G401.6 (cell line): ENCODE results near the gene NTM.

ENCODE experiments used
- FAIRE-seq: peaks from 2 replicates; lab custom pipeline; 2012; peaks lifted over from hg19 to GRCh38; lab: Jason Lieb, UNC

The NTM gene

GRCh38 chr11:132115454-132115853 is 745.0 kb downstream of the NTM start:
- FAIRE-seq: no peak

DNA sequence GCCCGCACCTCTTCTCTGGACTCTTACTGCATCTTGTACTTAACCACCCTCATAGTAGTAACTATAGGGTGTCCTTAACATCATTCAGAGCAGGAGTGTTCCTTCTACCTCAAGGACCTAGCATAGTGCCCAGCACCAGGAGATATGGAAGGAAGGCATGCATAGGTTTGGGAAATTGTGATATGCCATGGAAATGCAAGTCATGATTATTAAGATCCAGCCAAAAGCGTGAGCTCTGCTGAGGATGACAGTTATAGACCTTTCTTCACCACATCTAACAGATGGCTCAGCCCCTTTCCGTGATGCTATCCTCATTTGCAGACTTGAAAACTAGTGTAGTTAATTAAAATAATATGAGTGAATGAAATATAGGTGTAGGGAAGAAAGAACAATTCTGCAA is 746.1 kb downstream of the NTM start:
- FAIRE-seq: no peak

GRCh38 chr11:132118661-132119060 is 748.2 kb downstream of the NTM start:
- FAIRE-seq: no peak

- no peak for FAIRE-seq
Observed at GRCh38 chr11:132119573-132119972, 749.2 kb downstream of the NTM start.

DNA sequence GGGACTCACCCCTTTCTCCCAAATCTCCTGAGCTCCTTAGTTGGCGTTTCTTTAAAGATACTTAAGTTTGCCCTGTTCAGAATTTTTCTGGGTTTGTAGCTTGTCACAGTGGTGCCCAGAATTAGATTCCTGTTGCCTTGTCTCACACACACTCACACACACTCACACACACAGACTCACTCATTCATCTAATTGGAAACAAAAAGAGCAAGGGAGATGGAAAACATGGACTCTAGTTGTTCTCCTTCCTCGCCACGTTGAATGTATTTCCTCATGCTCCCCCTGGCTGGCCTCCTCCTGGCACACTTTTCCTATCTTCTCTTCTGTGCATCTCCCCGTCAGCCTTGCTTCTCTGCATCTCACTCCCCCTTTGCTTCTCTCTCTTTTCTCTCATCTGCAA is 752.3 kb downstream of the NTM start:
- FAIRE-seq: no peak

DNA sequence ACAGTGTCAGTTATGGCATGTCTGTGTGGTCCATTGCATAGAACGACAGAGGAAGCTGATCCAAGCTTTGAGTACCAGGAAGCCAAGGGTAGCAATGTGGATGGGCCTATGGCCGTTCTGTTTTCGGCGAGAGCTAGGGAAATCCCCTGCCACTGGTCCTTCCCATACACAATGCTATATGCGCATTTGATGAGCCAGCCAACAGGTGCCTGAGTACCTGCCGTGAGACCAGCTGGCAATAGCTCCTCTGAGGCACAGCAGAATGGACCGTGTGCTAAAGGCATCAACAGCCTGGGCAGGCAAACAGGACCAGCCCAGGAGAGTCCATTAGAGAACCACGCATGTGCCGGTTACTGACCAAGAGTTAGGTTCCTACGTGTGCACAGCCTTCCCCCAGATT is 753.0 kb downstream of the NTM start:
- FAIRE-seq: no peak

DNA sequence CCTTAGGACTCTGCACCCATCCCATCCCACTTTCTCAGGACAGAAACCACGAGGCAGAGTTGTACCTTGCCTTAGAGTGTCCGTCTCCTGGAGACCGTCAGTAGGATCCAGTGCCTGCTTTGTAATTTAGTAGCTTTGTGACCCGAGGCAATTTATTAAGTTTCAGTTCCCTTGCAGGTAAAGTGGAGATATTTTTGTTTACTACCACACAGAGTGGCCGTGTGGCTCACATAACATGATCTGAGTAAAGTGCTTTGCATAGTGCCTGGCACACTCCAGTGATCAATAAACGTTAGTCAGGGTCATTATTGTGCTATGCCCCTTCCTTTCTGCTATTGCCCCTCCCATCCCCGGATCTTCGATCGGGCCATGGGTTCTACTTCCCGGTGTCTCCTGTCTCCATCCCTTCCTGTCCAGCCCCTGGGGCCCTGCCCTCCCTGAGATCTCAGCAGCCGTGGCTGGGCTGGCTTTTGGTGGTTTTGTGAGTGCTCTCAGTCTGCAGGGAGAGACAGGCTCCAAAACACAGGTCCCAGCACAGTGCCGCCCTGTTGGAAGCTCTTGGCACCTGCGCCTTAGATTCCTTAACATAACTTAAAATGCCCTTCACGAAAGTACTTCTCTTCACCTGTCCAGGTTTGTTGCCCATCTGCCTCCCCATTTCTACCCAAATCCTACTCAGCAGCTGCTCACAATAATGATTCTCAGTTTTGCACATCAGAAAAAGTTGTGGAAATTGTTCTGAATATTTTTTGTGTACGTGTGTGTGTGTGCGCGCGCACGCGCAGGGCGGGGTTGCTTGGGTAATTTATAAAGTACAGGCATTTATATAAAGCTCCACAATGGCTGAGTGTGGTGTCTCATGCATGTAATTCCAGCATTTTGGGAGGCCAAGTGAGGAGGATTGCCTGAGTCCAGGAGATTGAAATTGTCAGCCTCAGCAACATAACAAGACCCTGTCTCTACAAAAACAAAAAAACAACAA is 753.7 kb downstream of the NTM start:
- no peak for FAIRE-seq

GRCh38 chr11:132125988-132126871 is 755.8 kb downstream of the NTM start:
- no peak for FAIRE-seq

GRCh38 chr11:132126973-132127899 is 756.8 kb downstream of the NTM start:
- FAIRE-seq: no peak

DNA sequence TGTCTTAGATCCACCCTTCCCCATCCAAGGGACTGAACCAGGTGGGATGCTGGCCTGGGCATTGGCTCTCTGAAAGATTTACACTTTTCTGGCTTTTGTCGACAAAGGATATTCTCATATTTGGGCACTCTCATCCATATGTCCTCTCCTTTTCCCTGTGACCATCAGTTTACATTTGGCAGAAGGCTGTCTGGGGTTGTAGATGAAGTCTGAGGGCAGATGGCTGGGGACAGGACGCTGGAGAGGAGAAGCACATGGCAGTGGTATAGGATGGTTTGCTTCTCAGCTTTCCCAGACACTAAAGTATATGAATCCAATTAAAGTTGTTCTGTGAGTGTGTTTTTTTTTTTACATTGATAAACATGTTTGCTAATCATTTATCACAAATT is 757.5 kb downstream of the NTM start:
- no peak for FAIRE-seq

DNA sequence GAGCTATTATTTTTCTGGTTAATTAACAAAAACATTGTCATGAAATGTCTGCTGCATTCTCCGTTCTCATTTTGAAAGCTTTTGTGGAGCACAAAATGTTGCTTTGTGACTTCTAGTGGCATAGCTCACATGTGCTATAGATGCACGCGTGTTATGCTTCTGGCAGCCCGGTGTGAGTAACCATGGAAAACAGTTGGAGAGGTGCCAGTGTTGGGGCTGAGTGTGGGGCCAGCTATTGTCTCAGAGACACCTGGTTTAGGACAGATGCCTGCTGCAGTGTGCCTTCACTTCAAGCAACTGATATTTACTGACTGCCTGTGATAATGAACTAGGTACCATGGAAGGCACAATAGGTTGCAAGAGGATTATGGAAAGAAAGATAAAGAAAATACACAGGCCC is 760.6 kb downstream of the NTM start:
- no peak for FAIRE-seq

DNA sequence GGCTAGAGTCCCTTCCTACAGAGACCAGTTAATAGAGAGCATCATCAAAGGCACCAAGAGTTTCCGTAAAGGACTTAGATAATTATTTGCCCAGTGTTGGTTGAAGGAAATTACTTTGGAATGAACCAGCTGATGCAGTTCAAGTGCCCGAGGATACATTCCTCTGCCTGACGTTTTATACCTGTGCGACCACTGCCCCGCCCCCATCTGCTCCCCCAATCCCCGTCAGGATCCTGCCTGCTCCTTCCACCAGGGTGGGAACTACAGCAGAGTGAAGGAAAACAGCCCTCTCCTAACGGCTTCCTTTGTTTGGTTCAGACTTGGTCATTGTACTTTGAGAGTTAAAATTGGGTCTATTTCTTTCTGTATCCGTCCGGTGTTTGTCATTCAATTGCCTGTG is 761.5 kb downstream of the NTM start:
- FAIRE-seq: no peak

- no peak for FAIRE-seq
Observed at GRCh38 chr11:132134322-132134721, 763.9 kb downstream of the NTM start.

DNA sequence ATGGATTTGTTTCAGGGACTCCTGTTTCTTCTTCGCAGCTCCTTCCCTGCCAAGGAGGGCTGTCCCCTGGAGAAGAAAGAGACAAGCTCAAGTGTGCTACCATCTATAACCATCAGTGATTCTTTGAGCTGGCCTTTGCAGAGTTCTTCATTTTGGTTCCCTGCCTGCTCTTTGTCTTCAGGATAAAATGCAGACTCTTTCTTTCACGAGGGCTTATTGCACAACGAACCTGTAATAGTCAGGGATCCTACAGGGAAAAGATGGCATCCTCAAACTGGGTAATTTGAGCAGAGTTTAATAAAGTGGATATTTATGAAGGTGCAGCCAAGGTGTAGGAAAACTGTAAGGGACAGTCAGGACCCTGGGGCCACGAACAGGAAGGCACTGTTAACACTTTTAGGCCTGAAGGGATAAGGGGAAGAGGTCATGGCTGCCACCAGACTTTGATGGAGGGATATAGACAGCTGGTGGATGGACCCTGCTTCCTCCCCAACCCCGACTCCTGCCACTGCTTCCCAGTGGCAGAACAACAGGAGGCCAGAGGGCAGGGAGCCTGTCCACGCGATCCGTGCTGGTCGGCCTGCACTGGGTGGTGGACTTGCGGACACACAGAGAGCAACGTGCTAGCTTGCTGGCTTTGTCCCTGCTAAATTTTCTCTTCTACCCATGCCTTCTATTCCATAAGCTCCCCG is 767.0 kb downstream of the NTM start:
- FAIRE-seq: no peak

GRCh38 chr11:132137981-132138313 is 767.5 kb downstream of the NTM start:
- FAIRE-seq: no peak

GRCh38 chr11:132139181-132139580 is 768.8 kb downstream of the NTM start:
- no peak for FAIRE-seq

DNA sequence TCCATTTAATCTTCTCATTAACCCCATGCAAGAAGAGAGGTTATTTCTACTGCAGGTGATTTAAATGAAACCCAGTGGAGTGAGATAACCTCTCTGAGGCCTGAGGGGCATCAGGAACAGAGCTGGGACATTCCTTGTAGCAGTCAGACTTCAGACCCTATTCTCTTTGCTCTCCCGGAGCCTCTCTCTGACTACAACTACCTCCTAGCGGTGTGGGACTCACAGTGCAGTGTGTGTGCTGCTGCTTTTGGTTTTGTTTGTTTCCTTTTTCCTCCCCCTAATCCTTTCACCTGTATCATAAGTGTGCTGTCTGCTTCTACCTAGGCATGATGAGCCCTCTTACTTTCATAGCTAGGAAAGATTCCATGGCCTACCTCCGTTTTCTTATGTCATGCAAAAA is 769.6 kb downstream of the NTM start:
- FAIRE-seq: no peak

DNA sequence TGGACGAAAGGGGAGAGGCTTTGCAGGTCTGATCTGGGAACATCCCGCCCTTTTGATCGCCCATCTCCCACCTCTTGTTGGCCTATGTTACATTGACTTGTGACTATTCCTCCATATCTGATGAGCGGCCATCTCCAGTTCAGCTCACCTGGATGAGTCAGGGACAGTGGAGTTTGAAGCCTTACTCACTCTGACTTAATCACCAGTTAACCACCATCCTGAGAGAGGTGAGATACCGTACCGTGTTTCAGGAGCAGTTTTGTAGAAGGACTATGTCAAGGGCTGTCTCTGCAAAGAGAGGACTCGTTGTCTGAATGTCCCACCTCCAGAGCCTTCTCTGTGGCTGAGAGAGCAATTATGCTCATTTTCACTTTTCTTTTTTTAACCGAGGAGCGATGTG is 771.7 kb downstream of the NTM start:
- FAIRE-seq: no peak

DNA sequence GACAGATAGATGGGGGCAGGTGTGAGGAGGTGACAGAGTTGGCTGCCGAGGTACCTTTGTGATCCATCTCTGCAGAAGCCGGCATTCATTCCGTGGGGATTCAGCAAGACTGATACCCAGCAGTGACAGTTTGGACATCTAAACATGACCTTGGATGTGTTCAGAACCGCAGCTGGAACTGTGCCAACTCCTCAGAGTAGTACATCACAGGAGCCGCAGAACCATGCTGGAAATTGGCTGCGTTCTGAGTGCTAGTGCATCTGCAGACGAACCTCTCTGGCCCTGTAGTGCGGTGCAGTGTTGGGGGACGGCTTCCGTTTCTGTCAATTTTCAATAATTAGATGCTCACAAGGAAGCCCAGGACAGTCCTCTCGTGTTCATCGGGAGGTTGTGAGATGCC is 772.1 kb downstream of the NTM start:
- FAIRE-seq: no peak

DNA sequence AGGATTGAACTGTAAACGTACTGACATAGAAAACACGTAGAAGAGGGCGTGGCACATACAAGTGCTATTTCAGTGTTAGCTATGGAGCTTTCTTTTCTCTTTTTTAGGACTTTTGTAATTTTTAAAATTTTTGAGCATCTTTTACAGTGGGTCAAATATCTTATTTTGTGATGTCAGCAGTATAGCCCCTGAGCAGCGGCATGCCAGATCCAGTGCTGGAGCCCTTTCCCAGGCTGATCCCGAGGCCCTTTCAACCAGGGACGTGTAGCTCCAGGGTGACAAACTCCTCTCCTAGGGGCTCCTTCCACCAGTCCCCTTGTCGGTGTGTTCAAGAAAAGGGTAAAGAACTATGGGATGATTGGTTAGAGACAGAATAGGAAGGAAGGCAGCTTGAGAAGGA is 777.0 kb downstream of the NTM start:
- no peak for FAIRE-seq

GRCh38 chr11:132154781-132155180 is 784.4 kb downstream of the NTM start:
- FAIRE-seq: no peak

- no peak for FAIRE-seq
Observed at GRCh38 chr11:132158091-132158490, 787.7 kb downstream of the NTM start.
